ENCODE measurements around the gene ZBTB6.

- TF ChIP-seq POLR2A (IDR thresholded peaks at IDR 0.05) = no peak
- TF ChIP-seq CTCF (IDR thresholded peaks at IDR 0.05) = no peak
- TF ChIP-seq EP300 (IDR thresholded peaks at IDR 0.05) = no peak
- TF ChIP-seq POLR2AphosphoS5 (IDR thresholded peaks at IDR 0.05) = no peak
These were observed 52.6 kb downstream of the ZBTB6 start for GRCh38 chr9:122860319-122861142.

All from sigmoid colon (tissue), 4 donors.